ENCODE measurements around the gene KIRREL2. TPM values are rescaled to one million over a fixed set of nuclear protein-coding genes. Genes with fewer than 3 reads are reported as not detected.
A peak's percentile ranks its signal among the peaks of the same experiment; 100 is the strongest.
"Not testable (repeated sequence)": the region's sequence is repeated elsewhere in the genome, so short reads cannot be mapped to it uniquely, and the experiment has no call there.

The KIRREL2 gene
- total and polyA plus RNA-seq, 8 donors = 0.08 to 3.5 (median 2.4) TPM; not detected in 1

DNA sequence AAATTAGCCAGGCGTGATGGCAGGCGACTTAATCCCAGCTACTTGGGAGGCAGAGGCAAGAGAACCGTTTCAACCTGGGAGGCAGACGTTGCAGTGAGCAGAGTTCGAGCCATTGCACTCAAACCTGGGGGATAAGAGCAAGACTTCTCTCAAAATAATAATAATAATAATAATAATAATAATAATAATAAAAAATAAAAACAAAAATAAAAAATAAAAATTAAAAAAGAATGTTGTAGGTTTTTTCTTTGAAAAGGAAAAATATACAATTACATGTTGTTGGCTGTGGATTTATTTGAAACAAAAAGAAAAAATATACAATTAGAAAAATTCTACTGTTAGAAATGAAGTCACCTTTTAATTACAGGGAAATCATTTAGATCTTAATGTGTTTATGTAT is 32.6 kb upstream of the KIRREL2 start:
- no peaks in the 10 kb centered on the region for H3K36me3 ChIP-seq
- DNase-seq (no peak), ATAC-seq (no peak)
- H3K27ac ChIP-seq = no peak overlapping the region
- TF ChIP-seq, protein P1, sequence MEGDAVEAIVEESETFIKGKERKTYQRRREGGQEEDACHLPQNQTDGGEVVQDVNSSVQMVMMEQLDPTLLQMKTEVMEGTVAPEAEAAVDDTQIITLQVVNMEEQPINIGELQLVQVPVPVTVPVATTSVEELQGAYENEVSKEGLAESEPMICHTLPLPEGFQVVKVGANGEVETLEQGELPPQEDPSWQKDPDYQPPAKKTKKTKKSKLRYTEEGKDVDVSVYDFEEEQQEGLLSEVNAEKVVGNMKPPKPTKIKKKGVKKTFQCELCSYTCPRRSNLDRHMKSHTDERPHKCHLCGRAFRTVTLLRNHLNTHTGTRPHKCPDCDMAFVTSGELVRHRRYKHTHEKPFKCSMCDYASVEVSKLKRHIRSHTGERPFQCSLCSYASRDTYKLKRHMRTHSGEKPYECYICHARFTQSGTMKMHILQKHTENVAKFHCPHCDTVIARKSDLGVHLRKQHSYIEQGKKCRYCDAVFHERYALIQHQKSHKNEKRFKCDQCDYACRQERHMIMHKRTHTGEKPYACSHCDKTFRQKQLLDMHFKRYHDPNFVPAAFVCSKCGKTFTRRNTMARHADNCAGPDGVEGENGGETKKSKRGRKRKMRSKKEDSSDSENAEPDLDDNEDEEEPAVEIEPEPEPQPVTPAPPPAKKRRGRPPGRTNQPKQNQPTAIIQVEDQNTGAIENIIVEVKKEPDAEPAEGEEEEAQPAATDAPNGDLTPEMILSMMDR (IDR thresholded peaks at IDR 0.05) = no peak
- peaks cover 0 to 71% of the 10 kb centered on the region in 2 donors for H3K27me3 ChIP-seq
- no peak overlapping the region for H3K4me3 ChIP-seq
- H3K4me1 ChIP-seq = no peaks in the 10 kb centered on the region
- no peaks in the 10 kb centered on the region for H3K9me3 ChIP-seq
- intact Hi-C loops (cut with DNase I) = no loop called here

DNA sequence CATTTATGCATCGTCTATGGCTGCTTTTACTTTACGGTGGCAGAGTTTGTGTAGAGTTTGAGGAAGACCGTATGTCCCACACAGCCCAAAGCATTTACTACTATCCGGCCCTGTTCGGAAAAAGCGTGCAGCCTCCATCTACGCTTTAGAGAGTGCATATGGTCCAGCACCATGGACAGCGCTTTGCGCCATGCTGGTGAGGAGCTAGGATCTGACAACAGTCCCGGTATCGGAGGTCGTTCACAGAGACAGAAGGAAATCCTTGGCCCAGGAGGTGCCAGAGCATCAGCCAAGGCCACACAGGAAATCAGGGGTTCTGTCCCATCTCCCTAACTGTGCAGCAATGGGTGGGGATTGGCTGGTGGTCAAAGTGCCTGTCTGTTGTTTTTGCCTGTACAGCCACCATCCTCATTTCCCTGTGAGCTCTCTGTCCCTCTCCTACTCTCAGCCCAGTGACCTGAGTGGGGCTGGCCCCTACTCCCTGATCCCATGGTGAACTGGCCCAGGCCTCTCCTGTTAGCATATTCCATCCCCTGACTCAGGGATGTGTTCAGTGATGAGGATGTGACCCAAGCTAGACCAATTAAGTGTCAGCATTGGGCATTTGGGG is 27.9 kb upstream of the KIRREL2 start:
- Histone ChIP-seq H3K9me3 (no peaks in the 10 kb centered on the region), H3K27ac (no peak overlapping the region), H3K36me3 (no peaks in the 10 kb centered on the region), H3K4me3 (no peak overlapping the region), H3K4me1 (no peaks in the 10 kb centered on the region), H3K27me3 (peaks cover 0 to 80% of the 10 kb centered on the region in 2 donors)
- DNase-seq = peak in 3 of 4 donors; percentile 59 to 88 (median 73)
- ATAC-seq = peak; percentile 88
- TF ChIP-seq, protein P1 (IDR thresholded peaks at IDR 0.05) = no peak
- intact Hi-C loops (cut with DNase I) = no loop called here

DNA sequence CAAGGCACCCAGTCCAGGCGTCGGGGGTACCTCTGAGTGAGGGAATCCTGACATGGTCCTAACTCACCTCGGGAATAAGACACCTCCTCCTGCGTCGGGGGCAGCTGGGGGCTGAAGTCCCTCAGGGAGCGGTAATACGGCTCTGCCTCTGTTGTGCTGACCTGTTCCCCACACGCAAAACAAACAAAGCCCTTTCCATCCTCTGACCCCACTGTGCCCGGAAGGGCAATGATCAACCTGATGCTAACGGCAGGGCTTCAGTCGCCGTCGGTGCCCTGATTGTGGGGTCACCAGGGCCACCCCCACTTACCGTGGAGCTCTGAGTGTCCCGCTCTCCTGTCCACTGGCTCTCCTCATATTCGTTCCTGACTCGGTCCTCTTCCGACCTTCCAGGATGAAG is 25.7 kb upstream of the KIRREL2 start:
- intact Hi-C loops (cut with DNase I) = no loop called here
- Histone ChIP-seq H3K36me3 (no peaks in the 10 kb centered on the region), H3K4me1 (no peaks in the 10 kb centered on the region), H3K9me3 (no peaks in the 10 kb centered on the region), H3K27ac (no peak overlapping the region), H3K4me3 (no peak overlapping the region), H3K27me3 (peaks cover 0 to 84% of the 10 kb centered on the region in 2 donors)
- no peak for ATAC-seq
- no peak for DNase-seq
- TF ChIP-seq, protein P1 (IDR thresholded peaks at IDR 0.05) = no peak

DNA sequence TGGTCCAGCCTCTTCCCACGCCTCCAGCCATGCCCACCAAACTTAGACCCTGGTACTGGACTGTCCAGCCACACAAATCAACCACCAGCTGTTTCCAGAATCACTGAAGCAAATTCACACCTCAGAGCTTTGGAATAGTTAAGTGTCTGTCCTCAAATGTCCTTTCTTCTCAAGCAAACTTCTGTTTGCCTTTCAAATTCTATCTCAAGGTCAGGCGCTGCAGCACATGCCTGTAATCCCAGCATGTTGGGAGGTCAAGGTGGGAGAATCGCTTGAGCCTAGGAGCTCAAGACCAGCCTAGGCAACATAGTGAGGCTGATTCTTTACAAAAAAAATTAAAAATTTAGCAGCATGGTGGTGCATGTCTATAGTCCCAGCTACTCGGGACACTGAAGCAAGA is 24.7 kb upstream of the KIRREL2 start:
- H3K4me1 ChIP-seq = no peaks in the 10 kb centered on the region
- intact Hi-C loops (cut with DNase I) = no loop called here
- DNase-seq (no peak), ATAC-seq (no peak)
- TF ChIP-seq, protein P1 (IDR thresholded peaks at IDR 0.05) = no peak
- H3K9me3 ChIP-seq = no peaks in the 10 kb centered on the region
- H3K27ac ChIP-seq = no peak overlapping the region
- H3K36me3 ChIP-seq = no peaks in the 10 kb centered on the region
- H3K4me3 ChIP-seq = no peak overlapping the region
- peaks cover 0 to 85% of the 10 kb centered on the region in 2 donors for H3K27me3 ChIP-seq

DNA sequence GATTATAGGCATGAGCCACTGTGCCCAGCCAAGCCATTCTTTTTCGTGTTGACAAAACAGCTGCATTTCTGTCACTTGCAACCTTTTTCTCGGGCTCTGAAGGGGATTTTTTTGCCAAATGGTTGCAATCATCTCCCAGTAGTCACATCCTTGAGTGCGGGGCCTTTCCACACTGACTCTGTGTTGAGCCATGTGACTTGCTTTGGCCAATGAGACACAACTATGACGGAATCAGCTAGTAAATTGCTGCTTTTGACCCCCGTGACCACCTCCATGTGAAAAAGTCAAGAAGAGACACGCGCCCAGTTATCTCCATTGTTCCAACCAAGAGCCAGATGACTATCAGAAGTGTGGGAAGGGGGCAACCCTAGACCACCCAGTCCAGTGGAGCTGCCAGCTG is 22.7 kb upstream of the KIRREL2 start:
- H3K9me3 ChIP-seq = peaks cover 0 to 7% of the 10 kb centered on the region in 2 donors
- no peak overlapping the region for H3K4me3 ChIP-seq
- no peaks in the 10 kb centered on the region for H3K36me3 ChIP-seq
- H3K27ac ChIP-seq = no peak overlapping the region
- TF ChIP-seq, protein P1 (IDR thresholded peaks at IDR 0.05) = no peak
- ATAC-seq = no peak
- no peaks in the 10 kb centered on the region for H3K4me1 ChIP-seq
- intact Hi-C loops (cut with DNase I) = no loop called here
- peaks cover 0 to 78% of the 10 kb centered on the region in 2 donors for H3K27me3 ChIP-seq
- DNase-seq = peak in 1 of 4 donors; percentile 2

DNA sequence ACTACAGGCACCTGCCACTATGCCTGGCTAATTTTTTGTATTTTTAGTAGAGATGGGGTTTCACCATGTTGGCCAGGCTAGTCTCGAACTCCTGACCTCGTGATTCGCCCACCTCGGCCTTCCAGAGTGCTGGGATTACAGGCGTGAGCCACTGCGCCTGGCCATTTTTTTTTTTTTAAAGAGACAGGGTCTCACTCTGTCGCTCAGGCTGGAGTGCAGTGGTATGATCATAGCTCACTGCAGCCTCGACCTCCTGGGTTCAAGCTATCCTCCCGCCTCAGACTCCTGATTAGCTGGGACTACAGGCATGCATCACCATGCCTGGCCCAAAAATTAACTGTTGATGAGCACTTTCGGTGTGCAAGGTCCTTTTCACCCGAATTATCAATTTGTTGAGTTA is 20.6 kb upstream of the KIRREL2 start:
- DNase-seq; H3K4me3 ChIP-seq; H3K4me1 ChIP-seq; intact Hi-C loops (cut with DNase I); H3K27ac ChIP-seq; H3K36me3 ChIP-seq; ATAC-seq: not testable (repeated sequence)
- peaks cover 0 to 57% of the 10 kb centered on the region in 2 donors for H3K27me3 ChIP-seq
- H3K9me3 ChIP-seq = peaks cover 0 to 10% of the 10 kb centered on the region in 2 donors
